HEK293 (cell line): ENCODE data around the gene B3GLCT.

Source experiments
- CTCF ChIA-PET: fragments of 350-600 bp; formaldehyde crosslinking; extraction: SDS; loops from one replicate; lab custom pipeline; 2021; ENCODE audit warnings: antibody characterized with exemption; lab: Yijun Ruan, JAX
- POLR2A ChIA-PET: fragments of 300-600 bp; formaldehyde crosslinking; extraction: SDS; loops from one replicate; lab custom pipeline; 2020; ENCODE audit warnings: antibody characterized with exemption, inconsistent platforms; lab: Yijun Ruan, JAX
- H3K27ac ChIP-seq: fragments of 200-500 bp; sonication (Bioruptor generic); 2 replicates; pipeline ENCODE4 v1.5.1; 2014; ENCODE audit warnings: low read depth, low read length, control low read depth, inconsistent platforms; ENCODE audit errors: extremely low read depth
- H3K36me3 ChIP-seq, 2 experiments: fragments of 200-500 bp in 1 of 2; sonication (Bioruptor generic) in 1 of 2; 1 replicate in 1 of 2; 2 replicates in 1 of 2; pipeline ENCODE4 v1.5.1; 2014 to 2017; ENCODE audit warnings: inconsistent platforms in 2 of 2, low read length in 2 of 2; ENCODE audit not compliant: control insufficient read depth in 2 of 2, insufficient read depth in 1 of 2
- H3K4me1 ChIP-seq: fragments of 200-500 bp; sonication (Bioruptor generic); 2 replicates; pipeline ENCODE4 v1.5.1; 2014; ENCODE audit warnings: mild to moderate bottlenecking, low read length, inconsistent platforms; ENCODE audit not compliant: control insufficient read depth, insufficient read depth
- H3K4me3 ChIP-seq: 2 replicates; pipeline ENCODE4 v1.5.1; 2011; ENCODE audit warnings: low read depth, mild to moderate bottlenecking, control low read depth, low read length, moderate library complexity
- H3K9me3 ChIP-seq: fragments of 200-500 bp; sonication (Bioruptor generic); 2 replicates; pipeline ENCODE4 v1.5.1; 2014; ENCODE audit warnings: low read depth, low read length, inconsistent platforms; ENCODE audit not compliant: control insufficient read depth, insufficient read depth
- ATF2 ChIP-seq: fragments of 450-650 bp; formaldehyde crosslinking; IDR thresholded peaks from 2 replicates; pipeline ENCODE4 v1.5.1; 2016; ENCODE audit warnings: missing biosample characterization, missing genetic modification characterization, low read depth
- KLF8 ChIP-seq: fragments of 450-650 bp; formaldehyde crosslinking; IDR thresholded peaks from 2 replicates; pipeline ENCODE4 v1.5.1; 2016; ENCODE audit warnings: missing biosample characterization, missing genetic modification characterization
- PRDM10 ChIP-seq: fragments of 450-650 bp; formaldehyde crosslinking; IDR thresholded peaks from 2 replicates; pipeline ENCODE4 v1.5.1; 2016; ENCODE audit warnings: missing biosample characterization, missing genetic modification characterization
- SP2 ChIP-seq: fragments of 450-650 bp; formaldehyde crosslinking; IDR thresholded peaks from 2 replicates; pipeline ENCODE4 v1.5.1; 2016; ENCODE audit warnings: missing biosample characterization, missing genetic modification characterization
- TSHZ1 ChIP-seq: fragments of 450-650 bp; formaldehyde crosslinking; IDR thresholded peaks from 2 replicates; pipeline ENCODE4 v1.5.1; 2016; ENCODE audit warnings: missing biosample characterization, missing genetic modification characterization, borderline replicate concordance
- ZBTB44 ChIP-seq: fragments of 450-650 bp; IDR thresholded peaks from 2 replicates; pipeline ENCODE4 v1.5.1; 2018; ENCODE audit warnings: missing biosample characterization, mild to moderate bottlenecking, missing genetic modification characterization
- ZBTB48 ChIP-seq: fragments of 450-650 bp; formaldehyde crosslinking; IDR thresholded peaks from 2 replicates; pipeline ENCODE4 v1.5.1; 2016; ENCODE audit warnings: missing biosample characterization, missing genetic modification characterization
- ZFP37 ChIP-seq: fragments of 450-650 bp; formaldehyde crosslinking; IDR thresholded peaks from 2 replicates; pipeline ENCODE4 v1.5.1; 2016; ENCODE audit warnings: missing biosample characterization, missing genetic modification characterization
- ZIC2 ChIP-seq: fragments of 450-650 bp; formaldehyde crosslinking; IDR thresholded peaks from 2 replicates; pipeline ENCODE4 v1.5.1; 2016; ENCODE audit warnings: missing biosample characterization, missing genetic modification characterization
- ZNF16 ChIP-seq: fragments of 450-650 bp; formaldehyde crosslinking; IDR thresholded peaks from 2 replicates; pipeline ENCODE4 v1.5.1; 2016; ENCODE audit warnings: low read depth, missing biosample characterization, missing genetic modification characterization
- ZNF221 ChIP-seq: fragments of 450-650 bp; formaldehyde crosslinking; IDR thresholded peaks from 2 replicates; pipeline ENCODE4 v1.5.1; 2017; ENCODE audit warnings: missing biosample characterization, missing genetic modification characterization, borderline replicate concordance
- ZNF223 ChIP-seq: fragments of 450-650 bp; formaldehyde crosslinking; IDR thresholded peaks from 2 replicates; pipeline ENCODE4 v1.5.1; 2016; ENCODE audit warnings: missing biosample characterization, missing genetic modification characterization
- ZNF248 ChIP-seq: fragments of 450-650 bp; formaldehyde crosslinking; IDR thresholded peaks from 2 replicates; pipeline ENCODE4 v1.5.1; 2017; ENCODE audit warnings: missing biosample characterization, missing genetic modification characterization
- ZNF26 ChIP-seq: fragments of 450-650 bp; formaldehyde crosslinking; IDR thresholded peaks from 2 replicates; pipeline ENCODE4 v1.5.1; 2016; ENCODE audit warnings: missing biosample characterization, missing genetic modification characterization
- ZNF350 ChIP-seq: fragments of 450-650 bp; formaldehyde crosslinking; IDR thresholded peaks from 2 replicates; pipeline ENCODE4 v1.5.0; 2017; ENCODE audit warnings: missing biosample characterization, mild to moderate bottlenecking, missing genetic modification characterization
- ZNF354C ChIP-seq: fragments of 450-650 bp; formaldehyde crosslinking; IDR thresholded peaks from 2 replicates; pipeline ENCODE4 v1.5.1; 2016; ENCODE audit warnings: missing biosample characterization, missing genetic modification characterization, low read depth, borderline replicate concordance
- ZNF426 ChIP-seq: fragments of 450-650 bp; formaldehyde crosslinking; IDR thresholded peaks from 2 replicates; pipeline ENCODE4 v1.5.1; 2017; ENCODE audit warnings: missing biosample characterization, missing genetic modification characterization, mild to moderate bottlenecking, inconsistent platforms, moderate library complexity
- ZNF549 ChIP-seq: fragments of 450-650 bp; IDR thresholded peaks from 2 replicates; pipeline ENCODE4 v1.5.1; 2018; ENCODE audit warnings: missing biosample characterization, missing genetic modification characterization, mild to moderate bottlenecking, inconsistent platforms, moderate library complexity
- ZNF629 ChIP-seq: fragments of 450-650 bp; formaldehyde crosslinking; IDR thresholded peaks from 2 replicates; pipeline ENCODE4 v1.5.1; 2017; ENCODE audit warnings: missing biosample characterization, missing genetic modification characterization
- ZNF660 ChIP-seq: fragments of 450-650 bp; IDR thresholded peaks from 2 replicates; pipeline ENCODE4 v1.5.1; 2018; ENCODE audit warnings: missing biosample characterization, mild to moderate bottlenecking, missing genetic modification characterization
- ZNF664 ChIP-seq: fragments of 450-650 bp; formaldehyde crosslinking; IDR thresholded peaks from 2 replicates; pipeline ENCODE4 v1.5.1; 2016; ENCODE audit warnings: missing biosample characterization, missing genetic modification characterization
- ZSCAN23 ChIP-seq: fragments of 450-650 bp; formaldehyde crosslinking; IDR thresholded peaks from 2 replicates; pipeline ENCODE4 v1.5.1; 2016; ENCODE audit warnings: missing biosample characterization, missing genetic modification characterization

Gene B3GLCT

GRCh38 chr13:31369213-31369612, 169.4 kb downstream of the B3GLCT start (continued):
- TF ChIP-seq PRDM10 (tag by site-specific recombination) (no peak), ZNF350 (tag by site-specific recombination) (no peak), ZNF549 (tag by site-specific recombination) (no peak), ATF2 (tag by site-specific recombination) (no peak), ZNF223 (no peak), ZIC2 (no peak), ZBTB44 (tag by site-specific recombination) (no peak), ZNF660 (tag by site-specific recombination) (no peak), ZNF664 (tag by site-specific recombination) (no peak), SP2 (tag by site-specific recombination) (no peak), KLF8 (tag by site-specific recombination) (no peak), ZNF26 (tag by site-specific recombination) (no peak), ZFP37 (tag by site-specific recombination) (no peak)

GRCh38 chr13:31372454-31372853, 172.7 kb downstream of the B3GLCT start:
- H3K4me1 ChIP-seq = no peaks in the 10 kb centered on the region
- POLR2A ChIA-PET = no interaction called here
- TF ChIP-seq ZBTB48 (tag by site-specific recombination) (no peak), ZSCAN23 (tag by site-specific recombination) (no peak), ZNF426 (tag by site-specific recombination) (no peak), TSHZ1 (tag by site-specific recombination) (no peak), ZNF629 (tag by site-specific recombination) (no peak), PRDM10 (tag by site-specific recombination) (no peak), ZNF16 (no peak), ZNF248 (tag by site-specific recombination) (no peak), ZNF221 (tag by site-specific recombination) (no peak), ZNF354C (tag by site-specific recombination) (no peak)

More at GRCh38 chr13:31372454-31372853, 172.7 kb downstream of the B3GLCT start:
- Histone ChIP-seq H3K27ac (no peak overlapping the region), H3K36me3 (no peaks in the 10 kb centered on the region), H3K4me3 (no peak overlapping the region), H3K9me3 (no peaks in the 10 kb centered on the region)
- CTCF ChIA-PET = interaction anchor here (0.8 to 1.3 kb wide), 3 partner anchors 15 to 137 kb away, joined by 3 read pairs; no protein-coding TSS in a partner anchor
